Measurements from ENCODE around the gene SLC25A5. TPM values are rescaled to one million over a fixed set of nuclear protein-coding genes. Genes with fewer than 3 reads are reported as not detected.

The SLC25A5 gene
- total and polyA plus RNA-seq, 10 of the 15 experiments (the other 5 are each of a cell fraction or from before 2014, with no cell fraction given), result 361 to 3,863 (median 618) TPM

GRCh38 chrX:119427795-119428185, 40.5 kb upstream of the SLC25A5 start:
- Histone ChIP-seq H3K4me2 (ENCODE audit: control insufficient read depth, insufficient read depth) (no peak overlapping the region), H3K4me3 (no peak overlapping the region), H3K27ac (ENCODE audit: control insufficient read depth, insufficient read depth) (no peak overlapping the region), H3K36me3 (ENCODE audit: control insufficient read depth in 2 of 2, insufficient read depth in 2 of 2, low read length in 1 of 2) (no peaks in the 10 kb centered on the region; a peak in 1 of 4 replicates), H3K79me2 (ENCODE audit: control insufficient read depth, insufficient read depth, low read length) (no peaks in the 10 kb centered on the region), H3K9me3 (replicated peaks; ENCODE audit: control insufficient read depth, insufficient read depth, low read length) (no peaks in the 10 kb centered on the region), H3K27me3 (replicated peaks in 1 of 2; ENCODE audit: control insufficient read depth in 2 of 2, insufficient read depth in 2 of 2, low read length in 1 of 2) (no peaks in the 10 kb centered on the region), H3K9ac (ENCODE audit: control insufficient read depth, insufficient read depth, low read length) (no peak overlapping the region), H2AFZ (ENCODE audit: control insufficient read depth, low read depth, low read length) (no peak overlapping the region), H3K4me1 (ENCODE audit: control insufficient read depth, insufficient read depth, low read length) (peaks cover 13% of the 10 kb centered on the region), H4K20me1 (ENCODE audit: control insufficient read depth, insufficient read depth) (no peaks in the 10 kb centered on the region; the same call in 1 of the 2 replicates)
- ChIA-PET POLR2A (interaction anchor here (1.0 to 1.1 kb wide), 3 partner anchors 27 to 40 kb away, joined by 3 read pairs; partner anchors contain the start of gene SLC25A5), RAD21 (ENCODE audit: unreplicated experiment) (interaction anchor here (0.7 kb wide), 1 partner anchor 40 kb away, joined by 3 read pairs; the partner anchor contains the start of gene SLC25A5), CTCF (no interaction called here), SMC1A (ENCODE audit: uncharacterized antibody, unreplicated experiment) (interaction anchor here (0.8 kb wide), 1 partner anchor 9 kb away, joined by 3 read pairs; no protein-coding TSS in a partner anchor)
- no peak for TF ChIP-seq PKNOX1 (IDR thresholded peaks at IDR 0.05)
- TF ChIP-seq TBL1XR1 (IDR thresholded peaks at IDR 0.05; ENCODE audit: low read depth, low read length), result no peak
- no peak for TF ChIP-seq E2F4 (IDR thresholded peaks at IDR 0.05; ENCODE audit: low read depth, low read length)
- no peak for TF ChIP-seq ZNF274 (IDR thresholded peaks at IDR 0.05; ENCODE audit: insufficient read depth, insufficient read length)
- TF ChIP-seq IRF4 (IDR thresholded peaks at IDR 0.05; ENCODE audit: low read depth, low read length), result no peak
- TF ChIP-seq SIN3A (IDR thresholded peaks at IDR 0.05; ENCODE audit: low read depth, low read length), result no peak
- TF ChIP-seq STAT1 (conservative IDR thresholded peaks at IDR 0.05), result no peak
- in situ Hi-C loops (cut with MboI), result no loop called here
- DNase-seq (ENCODE audit: low read depth, low spot score) (no peak), ATAC-seq (no peak), FAIRE-seq (no peak)
- WGBS (ENCODE audit: insufficient coverage, insufficient replicate concordance, low lambda C conversion rate, missing lambda C conversion rate), result 57% methylated on average over 4 of the region's 4 CpGs
- no TSS peak for BruUV-seq (replicated peaks)
- intact Hi-C loops (cut with micrococcal nuclease; ENCODE audit: unreplicated experiment), result no loop called here
